GM18867 (cell line): Measurements from ENCODE around the gene CLCA2.

ENCODE experiments used
- ATAC-seq: cut with Tn5 transposase; IDR thresholded peaks from one replicate; pipeline ENCODE4 v1.9.1; 2021; ENCODE audit warnings: mild to moderate bottlenecking, moderate library complexity; ENCODE audit not compliant: unreplicated experiment

The CLCA2 gene

GRCh38 chr1:86423873-86424272 is at the start of gene CLCA2:
Gene CLCA2 (plus strand): TSS chr1:86424171. CDS start chr1:86424248, 77 bp downstream.
- no peak for ATAC-seq

- no peak for ATAC-seq
Observed at GRCh38 chr1:86375688-86376087, 48.3 kb upstream of the CLCA2 start.

- ATAC-seq = no peak
Observed at GRCh38 chr1:86377341-86377740, 46.6 kb upstream of the CLCA2 start.

GRCh38 chr1:86378813-86379212 is 45.2 kb upstream of the CLCA2 start:
- ATAC-seq = no peak

GRCh38 chr1:86380257-86380861 is 43.6 kb upstream of the CLCA2 start:
- ATAC-seq = peak; percentile 66

- ATAC-seq = no peak
Observed at GRCh38 chr1:86381223-86381622, 42.7 kb upstream of the CLCA2 start.

GRCh38 chr1:86382878-86383277 is 41.1 kb upstream of the CLCA2 start:
- peak; percentile 69 for ATAC-seq

- ATAC-seq = no peak
Observed at GRCh38 chr1:86387916-86388627, 35.9 kb upstream of the CLCA2 start.

GRCh38 chr1:86388777-86389176 is 35.2 kb upstream of the CLCA2 start:
- no peak for ATAC-seq

GRCh38 chr1:86389307-86389706 is 34.7 kb upstream of the CLCA2 start:
- ATAC-seq = peak; percentile 92

- ATAC-seq = no peak
Observed at GRCh38 chr1:86394416-86394815, 29.6 kb upstream of the CLCA2 start.

- peak; percentile 100 for ATAC-seq
Observed at GRCh38 chr1:86395751-86396497, 28.0 kb upstream of the CLCA2 start, which contains the start of gene ODF2L. Gene ODF2L (minus strand): TSS chr1:86396323. CDS start chr1:86387027, 9,296 bp downstream.

- ATAC-seq = peak; percentile 28
Observed at GRCh38 chr1:86396498-86396890, 27.5 kb upstream of the CLCA2 start.

GRCh38 chr1:86409416-86410021 is 14.5 kb upstream of the CLCA2 start:
- no peak for ATAC-seq

- no peak for ATAC-seq
Observed at GRCh38 chr1:86410879-86411278, 13.1 kb upstream of the CLCA2 start.

GRCh38 chr1:86416343-86416742 is 7.6 kb upstream of the CLCA2 start:
- ATAC-seq = no peak

GRCh38 chr1:86419277-86419903 is 4.6 kb upstream of the CLCA2 start:
- ATAC-seq = peak; percentile 97

- ATAC-seq = no peak
Observed at GRCh38 chr1:86421601-86422280, 2.2 kb upstream of the CLCA2 start.

GRCh38 chr1:86423473-86423872 is 498 bp upstream of the CLCA2 start:
- no peak for ATAC-seq

- ATAC-seq = no peak
Observed at GRCh38 chr1:86429122-86429725, 5.3 kb downstream of the CLCA2 start.
